CD4-positive, alpha-beta T cell (primary cell): ENCODE data around the gene RNF39. TPM values are rescaled to one million over a fixed set of nuclear protein-coding genes. Genes with fewer than 3 reads are reported as not detected.

Experiments used
- ATAC-seq: fragments of 200-7000 bp; cut with Tn5 transposase; one replicate; pipeline ENCODE4 v1.10.0; 2022; ENCODE audit warnings: mild to moderate bottlenecking; ENCODE audit not compliant: poor library complexity
- CTCF ChIA-PET: fragments of 350-600 bp; sonication (Branson Sonifier 250); formaldehyde crosslinking; loops from one replicate; lab custom pipeline; 2021; ENCODE audit warnings: antibody characterized with exemption, inconsistent platforms; lab: Charles Lee
- POLR2A ChIA-PET: fragments of 350-600 bp; sonication (Branson Sonifier 250); formaldehyde crosslinking; loops from one replicate; lab custom pipeline; 2021; ENCODE audit warnings: antibody characterized with exemption, inconsistent platforms; lab: Charles Lee
- DNase-seq, 14 experiments: peaks; one replicate each; pipeline ENCODE4 v3.0.0-alpha.2; 2013 to 2020; ENCODE audit warnings: mixed read lengths in 2 of 14
- H3K27ac ChIP-seq, 2 donors: one replicate each; pipeline versions ENCODE4 v1.5.1 to v1.7.0; 2013; ENCODE audit warnings: low read length in 2 of 2, low read depth in 1 of 2, mild to moderate bottlenecking in 1 of 2
- H3K27me3 ChIP-seq, 2 experiments: 1 replicate in 1 of 2; 2 replicates in 1 of 2; pipeline versions ENCODE4 v1.6.1 to v1.7.0; 2013; ENCODE audit warnings: low read length in 2 of 2, control low read depth in 1 of 2, mild to moderate bottlenecking in 1 of 2, moderate library complexity in 1 of 2; ENCODE audit not compliant: insufficient read depth in 2 of 2, control insufficient read depth in 1 of 2
- H3K36me3 ChIP-seq: one replicate; pipeline ENCODE4 v1.6.1; 2013; ENCODE audit warnings: low read length, control low read depth; ENCODE audit not compliant: insufficient read depth
- H3K4me1 ChIP-seq: one replicate; pipeline ENCODE4 v1.6.1; 2013; ENCODE audit warnings: low read length, control low read depth; ENCODE audit not compliant: insufficient read depth
- H3K4me3 ChIP-seq: one replicate; pipeline ENCODE4 v1.5.1; 2013; ENCODE audit warnings: mild to moderate bottlenecking, low read length, moderate library complexity
- H3K9me3 ChIP-seq, 2 experiments: 1 replicate in 1 of 2; 2 replicates in 1 of 2; pipeline versions ENCODE4 v1.6.1 to v1.7.0; 2013; ENCODE audit warnings: low read length in 2 of 2, mild to moderate bottlenecking in 2 of 2, control low read depth in 1 of 2, moderate library complexity in 1 of 2; ENCODE audit not compliant: control insufficient read depth in 1 of 2, insufficient read depth in 1 of 2
- H3K27ac Mint-ChIP-seq: one replicate; pipeline ENCODE4 v1.8.0; 2020; ENCODE audit warnings: mixed read lengths
- H3K27me3 Mint-ChIP-seq: one replicate; pipeline ENCODE4 v1.8.0; 2021; ENCODE audit warnings: mixed read lengths
- H3K36me3 Mint-ChIP-seq: one replicate; pipeline ENCODE4 v1.8.0; 2021; ENCODE audit warnings: low read depth, mixed read lengths
- H3K4me1 Mint-ChIP-seq: one replicate; pipeline ENCODE4 v1.8.0; 2021; ENCODE audit warnings: low read depth, mixed read lengths
- H3K4me3 Mint-ChIP-seq: one replicate; pipeline ENCODE4 v1.8.0; 2020; ENCODE audit warnings: mild to moderate bottlenecking, mixed read lengths
- H3K9me3 Mint-ChIP-seq: one replicate; pipeline ENCODE4 v1.8.0; 2020; ENCODE audit warnings: mixed read lengths
- intact Hi-C, 2 experiments: fragments of 100-400 bp; cut with DNase I in 1 of 2; cut with micrococcal nuclease in 1 of 2; formaldehyde crosslinking; loops; one replicate each; pipeline versions ENCODE4 v1.15.1 to v1.9.0; 2023 to 2025; cut with DNase I, micrococcal nuclease
- total RNA-seq, 174 experiments: library from RNA in 2 of 174; stranded (reverse) in 2 of 174; gene quantifications; one replicate each; pipeline ENCODE4 v1.2.3 and lab custom pipeline; 2021 to 2026
- TF ChIP-seq, protein P1 (sequence below): fragments of 200-600 bp; IDR thresholded peaks from one replicate; pipeline ENCODE4 v1.8.0; 2022; ENCODE audit warnings: antibody characterized with exemption, mild to moderate bottlenecking

The RNF39 gene
- total RNA-seq, 2 experiments from 2014 or later: not detected

DNA sequence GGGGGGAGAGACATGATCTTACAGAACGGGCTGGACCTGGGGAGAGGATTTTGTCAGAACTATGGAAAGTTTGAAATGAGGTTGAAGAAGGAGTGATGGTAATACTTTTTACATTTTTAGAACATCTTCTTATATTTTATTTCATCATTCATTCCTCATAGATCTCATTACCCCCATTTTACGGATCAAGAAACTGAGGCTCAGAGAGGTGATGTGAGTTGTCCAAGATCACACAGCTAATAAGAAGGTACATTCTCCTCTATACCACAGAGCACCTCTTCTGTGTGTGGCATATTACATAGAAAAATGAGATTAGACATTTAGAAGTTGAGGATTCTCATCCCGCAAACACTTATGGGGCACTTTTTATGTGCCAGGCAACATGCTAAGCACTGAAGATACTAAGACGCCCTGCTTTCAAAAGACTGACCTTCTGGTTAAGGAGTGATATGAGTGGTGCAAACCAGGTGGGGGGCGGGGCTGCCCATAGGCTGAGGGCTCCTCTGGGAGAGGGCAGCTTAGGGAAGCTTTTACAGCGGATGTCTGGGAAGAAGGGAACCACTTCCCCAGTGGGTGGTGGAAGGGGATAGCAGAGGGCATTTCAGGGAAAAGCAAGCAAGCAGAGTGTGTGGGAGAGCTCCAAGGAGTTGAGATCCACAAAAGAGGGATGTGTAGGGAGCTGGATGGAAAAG lies 17.4 kb upstream of the RNF39 start:
- no peak for ATAC-seq
- Mint-ChIP-seq H3K4me3 (no peak overlapping the region), H3K27ac (no peak overlapping the region), H3K36me3 (no peaks in the 10 kb centered on the region), H3K9me3 (no peaks in the 10 kb centered on the region), H3K27me3 (peaks cover 87% of the 10 kb centered on the region), H3K4me1 (peaks cover 10% of the 10 kb centered on the region)
- no peak for DNase-seq
- intact Hi-C loops: no loop called here
- Histone ChIP-seq H3K4me1 (peaks cover 3% of the 10 kb centered on the region), H3K36me3 (no peaks in the 10 kb centered on the region), H3K27me3 (peaks cover 15 to 31% of the 10 kb centered on the region in 2 experiments), H3K9me3 (no peaks in the 10 kb centered on the region), H3K27ac (no peak overlapping the region), H3K4me3 (no peak overlapping the region)
- TF ChIP-seq, protein P1, sequence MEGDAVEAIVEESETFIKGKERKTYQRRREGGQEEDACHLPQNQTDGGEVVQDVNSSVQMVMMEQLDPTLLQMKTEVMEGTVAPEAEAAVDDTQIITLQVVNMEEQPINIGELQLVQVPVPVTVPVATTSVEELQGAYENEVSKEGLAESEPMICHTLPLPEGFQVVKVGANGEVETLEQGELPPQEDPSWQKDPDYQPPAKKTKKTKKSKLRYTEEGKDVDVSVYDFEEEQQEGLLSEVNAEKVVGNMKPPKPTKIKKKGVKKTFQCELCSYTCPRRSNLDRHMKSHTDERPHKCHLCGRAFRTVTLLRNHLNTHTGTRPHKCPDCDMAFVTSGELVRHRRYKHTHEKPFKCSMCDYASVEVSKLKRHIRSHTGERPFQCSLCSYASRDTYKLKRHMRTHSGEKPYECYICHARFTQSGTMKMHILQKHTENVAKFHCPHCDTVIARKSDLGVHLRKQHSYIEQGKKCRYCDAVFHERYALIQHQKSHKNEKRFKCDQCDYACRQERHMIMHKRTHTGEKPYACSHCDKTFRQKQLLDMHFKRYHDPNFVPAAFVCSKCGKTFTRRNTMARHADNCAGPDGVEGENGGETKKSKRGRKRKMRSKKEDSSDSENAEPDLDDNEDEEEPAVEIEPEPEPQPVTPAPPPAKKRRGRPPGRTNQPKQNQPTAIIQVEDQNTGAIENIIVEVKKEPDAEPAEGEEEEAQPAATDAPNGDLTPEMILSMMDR: no peak
- ChIA-PET POLR2A (no interaction called here), CTCF (interaction anchor here (0.5 to 1.0 kb wide), 2 partner anchors 10 to 38 kb away, joined by 3 to 5 read pairs; no protein-coding TSS in a partner anchor)

DNA sequence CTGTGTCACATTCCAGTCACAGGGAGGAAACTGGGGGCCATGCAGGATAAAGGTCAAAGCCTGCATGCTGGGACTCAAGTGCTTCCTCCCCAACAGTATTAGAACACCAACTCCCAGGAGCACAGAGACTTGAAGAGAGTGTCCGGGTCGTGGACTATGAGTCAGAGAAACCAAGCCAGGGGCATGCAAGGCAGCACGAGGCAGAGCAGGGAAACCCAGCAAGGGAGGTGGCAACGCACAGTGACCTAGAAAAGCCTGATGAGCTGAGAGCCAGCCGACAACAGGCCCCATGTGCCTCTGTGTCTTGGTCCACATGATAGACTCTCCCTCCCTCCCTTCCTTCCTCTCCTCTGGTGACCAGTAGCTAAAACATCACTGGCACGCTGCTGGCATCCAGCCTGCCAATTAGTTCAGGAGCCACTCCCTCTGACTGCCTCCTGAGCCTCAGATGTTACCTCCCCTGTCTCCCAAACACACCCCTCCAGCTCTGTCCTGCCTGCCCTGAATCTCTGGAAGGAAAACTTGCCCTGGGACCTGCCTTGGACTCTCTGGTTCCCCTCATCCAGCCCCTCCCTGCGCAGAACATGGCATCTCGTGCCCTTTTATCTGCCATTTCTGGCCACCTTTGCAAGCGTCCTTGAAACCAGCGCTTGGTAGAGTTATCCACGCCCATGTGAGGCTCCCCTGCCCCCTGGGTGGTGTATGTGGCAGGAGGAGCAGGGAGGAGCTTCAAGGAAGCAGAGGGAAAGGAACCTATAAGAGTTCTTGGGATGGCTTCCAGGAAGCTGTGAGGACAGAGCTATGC lies 16.2 kb upstream of the RNF39 start:
- Histone ChIP-seq H3K36me3 (no peaks in the 10 kb centered on the region), H3K27me3 (peaks cover 19 to 31% of the 10 kb centered on the region in 2 experiments), H3K9me3 (no peaks in the 10 kb centered on the region), H3K4me1 (no peaks in the 10 kb centered on the region), H3K27ac (no peak overlapping the region), H3K4me3 (no peak overlapping the region)
- no peaks in the 10 kb centered on the region for H3K9me3 Mint-ChIP-seq
- H3K27ac Mint-ChIP-seq: no peak overlapping the region
- H3K4me3 Mint-ChIP-seq: no peak overlapping the region
- CTCF ChIA-PET: no interaction called here
- DNase-seq (no peak), ATAC-seq (no peak)
- no peaks in the 10 kb centered on the region for H3K4me1 Mint-ChIP-seq
- POLR2A ChIA-PET: no interaction called here
- TF ChIP-seq, protein P1: no peak
- H3K27me3 Mint-ChIP-seq: peaks cover 88% of the 10 kb centered on the region
- no peaks in the 10 kb centered on the region for H3K36me3 Mint-ChIP-seq
- intact Hi-C loops: no loop called here

DNA sequence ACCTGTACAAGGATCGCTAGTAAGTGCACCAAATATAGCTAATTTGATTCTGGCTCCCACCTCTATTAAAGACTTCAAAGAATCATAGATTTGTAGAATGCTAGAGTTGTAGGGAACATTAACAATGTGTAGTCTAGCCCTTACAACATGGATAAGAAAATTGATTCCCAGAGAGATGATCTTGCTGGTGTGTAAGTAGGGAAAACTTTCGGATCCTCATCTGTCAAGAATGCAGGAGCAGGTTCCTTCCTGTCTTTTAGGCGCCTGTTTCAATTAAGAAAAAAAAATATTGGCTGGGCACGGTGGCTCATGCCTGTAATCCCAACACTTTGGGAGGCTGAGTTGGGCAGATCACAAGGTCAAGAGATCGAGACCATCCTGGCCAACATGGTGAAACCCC lies 12.3 kb upstream of the RNF39 start:
- peaks cover 14 to 24% of the 10 kb centered on the region in 2 experiments for H3K27me3 ChIP-seq
- H3K4me1 ChIP-seq: no peaks in the 10 kb centered on the region
- ChIA-PET POLR2A (no interaction called here), CTCF (interaction anchor here (0.8 to 1.4 kb wide), 2 partner anchors 15 to 43 kb away, joined by 3 to 4 read pairs; no protein-coding TSS in a partner anchor)
- H3K4me3 ChIP-seq: no peak overlapping the region
- no peak for ATAC-seq
- intact Hi-C loops: no loop called here
- Mint-ChIP-seq H3K27ac (no peak overlapping the region), H3K4me3 (no peak overlapping the region), H3K4me1 (no peaks in the 10 kb centered on the region), H3K27me3 (peaks cover 64% of the 10 kb centered on the region), H3K9me3 (no peaks in the 10 kb centered on the region), H3K36me3 (no peaks in the 10 kb centered on the region)
- H3K27ac ChIP-seq: no peak overlapping the region
- no peak for DNase-seq
- TF ChIP-seq, protein P1: no peak
- no peaks in the 10 kb centered on the region for H3K9me3 ChIP-seq
- no peaks in the 10 kb centered on the region for H3K36me3 ChIP-seq
